Subcutaneous adipose tissue (tissue), 4 donors: ENCODE data around the gene FAM181A. TPM values are rescaled to one million over a fixed set of nuclear protein-coding genes. Genes with fewer than 3 reads are reported as not detected.

Experiments used
- total RNA-seq, 4 donors: library from RNA; depleted of rRNA; stranded (reverse); fragments of >200 nt; gene quantifications; one replicate each; pipeline ENCODE4 v1.1.0, GENCODE V29; 2016
- TF ChIP-seq, protein P1 (sequence below): fragments of 450-650 bp; IDR thresholded peaks from one replicate; pipeline ENCODE4 v1.5.1; 2016; ENCODE audit warnings: low read depth, mild to moderate bottlenecking, control low read depth, antibody characterized with exemption, moderate library complexity

Gene FAM181A
- total RNA-seq, 4 donors from 2014 or later, result not detected

- TF ChIP-seq, protein P1, sequence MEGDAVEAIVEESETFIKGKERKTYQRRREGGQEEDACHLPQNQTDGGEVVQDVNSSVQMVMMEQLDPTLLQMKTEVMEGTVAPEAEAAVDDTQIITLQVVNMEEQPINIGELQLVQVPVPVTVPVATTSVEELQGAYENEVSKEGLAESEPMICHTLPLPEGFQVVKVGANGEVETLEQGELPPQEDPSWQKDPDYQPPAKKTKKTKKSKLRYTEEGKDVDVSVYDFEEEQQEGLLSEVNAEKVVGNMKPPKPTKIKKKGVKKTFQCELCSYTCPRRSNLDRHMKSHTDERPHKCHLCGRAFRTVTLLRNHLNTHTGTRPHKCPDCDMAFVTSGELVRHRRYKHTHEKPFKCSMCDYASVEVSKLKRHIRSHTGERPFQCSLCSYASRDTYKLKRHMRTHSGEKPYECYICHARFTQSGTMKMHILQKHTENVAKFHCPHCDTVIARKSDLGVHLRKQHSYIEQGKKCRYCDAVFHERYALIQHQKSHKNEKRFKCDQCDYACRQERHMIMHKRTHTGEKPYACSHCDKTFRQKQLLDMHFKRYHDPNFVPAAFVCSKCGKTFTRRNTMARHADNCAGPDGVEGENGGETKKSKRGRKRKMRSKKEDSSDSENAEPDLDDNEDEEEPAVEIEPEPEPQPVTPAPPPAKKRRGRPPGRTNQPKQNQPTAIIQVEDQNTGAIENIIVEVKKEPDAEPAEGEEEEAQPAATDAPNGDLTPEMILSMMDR, result no peak
Observed at GRCh38 chr14:93962701-93963601, 35.8 kb downstream of the FAM181A start.

- TF ChIP-seq, protein P1, result no peak
Observed at GRCh38 chr14:93963692-93964091, 36.5 kb downstream of the FAM181A start.

- TF ChIP-seq, protein P1, result no peak
Observed at GRCh38 chr14:93964281-93964680, 37.1 kb downstream of the FAM181A start.

GRCh38 chr14:93964820-93965286 is 37.7 kb downstream of the FAM181A start:
- TF ChIP-seq, protein P1, result no peak

DNA sequence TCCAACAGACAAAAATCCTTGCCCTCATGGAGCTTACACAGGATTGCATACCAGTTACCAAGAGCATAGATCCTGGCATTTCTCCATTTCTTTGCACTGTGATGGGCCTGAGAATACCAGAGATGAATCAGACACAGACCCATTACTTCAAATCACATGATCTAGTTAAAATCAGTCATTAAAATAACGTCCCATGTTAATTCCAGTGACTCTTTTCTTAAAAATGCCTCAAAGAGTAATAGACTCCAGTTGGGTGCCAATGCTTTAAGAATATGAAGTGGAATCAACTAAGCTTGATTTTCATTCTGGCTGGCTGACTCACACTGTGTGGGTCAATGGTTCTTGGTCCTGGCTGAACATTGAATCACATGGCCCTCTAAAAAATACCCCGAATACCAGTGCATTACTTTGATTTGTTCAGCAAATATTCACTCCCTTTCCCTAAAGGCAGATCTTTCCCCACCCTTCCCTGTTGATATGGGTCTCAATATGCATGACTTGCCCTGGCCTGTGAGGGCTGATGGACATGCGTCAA is 38.2 kb downstream of the FAM181A start:
- TF ChIP-seq, protein P1, result no peak

GRCh38 chr14:93965946-93966474 is 38.9 kb downstream of the FAM181A start:
- TF ChIP-seq, protein P1, result no peak

DNA sequence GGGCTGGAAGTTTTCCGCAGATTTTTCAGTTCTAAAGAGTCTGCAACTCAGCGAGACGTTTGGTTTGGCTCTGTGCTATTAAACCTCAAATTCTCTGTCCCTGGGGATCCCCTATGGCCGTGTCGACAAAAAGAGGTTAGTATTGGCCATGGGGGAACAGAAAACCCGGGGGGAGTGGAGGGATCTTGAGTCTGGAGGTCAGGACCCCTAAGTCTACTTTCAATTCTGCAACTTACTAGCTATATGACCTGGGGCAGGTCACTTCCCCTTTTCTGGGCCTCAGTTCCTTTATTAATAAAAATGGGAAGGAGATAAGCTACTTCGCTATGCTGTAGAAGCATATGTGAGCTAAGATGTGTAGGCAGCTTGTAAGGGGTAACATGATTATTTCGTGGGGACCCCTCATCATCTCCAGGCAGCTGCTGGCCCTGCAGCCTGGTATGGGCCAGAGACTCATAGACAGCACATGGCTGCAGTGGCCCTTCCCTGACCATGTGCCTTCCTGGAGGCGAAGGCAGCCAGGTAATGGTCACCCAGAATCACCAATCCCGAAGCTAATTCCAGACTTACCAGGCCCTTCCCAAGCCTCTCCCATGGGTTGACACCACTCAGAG is 40.6 kb downstream of the FAM181A start:
- TF ChIP-seq, protein P1, result no peak
